Adrenal gland (tissue), 12 donors: ENCODE measurements around the gene HDAC11. TPM values are rescaled to one million over a fixed set of nuclear protein-coding genes. Genes with fewer than 3 reads are reported as not detected.

Experiments
- DNase-seq, 7 donors: peaks; one replicate each; pipeline ENCODE4 v3.0.0-alpha.2; 2019 to 2020
- H3K27ac ChIP-seq, 5 donors: fragments of 200-600 bp; sonication (generic) in 4 of 5; 1 replicate in 3 of 5; 2 replicates in 2 of 5; pipeline versions ENCODE4 v1.5.1 to v1.8.0; 2016 to 2020; ENCODE audit warnings: mild to moderate bottlenecking in 1 of 5
- H3K27me3 ChIP-seq: fragments of 200-600 bp; 2 replicates; pipeline ENCODE4 v1.8.0; 2021
- H3K36me3 ChIP-seq, 2 donors: fragments of 200-600 bp; replicated peaks in 1 of 2; 1 replicate in 1 of 2; 2 replicates in 1 of 2; pipeline versions ENCODE4 v1.5.1 to v1.8.0; 2018 to 2022
- H3K4me1 ChIP-seq, 2 donors: fragments of 200-600 bp; replicated peaks in 1 of 2; 1 replicate in 1 of 2; 2 replicates in 1 of 2; pipeline versions ENCODE4 v1.5.1 to v1.8.0; 2018 to 2021
- H3K4me3 ChIP-seq, 4 donors: fragments of 200-600 bp; sonication (generic) in 3 of 4; one replicate each; pipeline ENCODE4 v1.5.1; 2016 to 2018
- H3K9me3 ChIP-seq, 3 donors: fragments of 200-600 bp; sonication (generic) in 1 of 3; replicated peaks in 1 of 3; 1 replicate in 2 of 3; 2 replicates in 1 of 3; pipeline versions ENCODE4 v1.5.1 to v1.8.0; 2016 to 2021
- POLR2A ChIP-seq, 2 donors: fragments of 450-650 bp; IDR thresholded peaks; one replicate each; pipeline ENCODE4 v1.6.1; 2017; ENCODE audit warnings: antibody characterized with exemption in 2 of 2, mild to moderate bottlenecking in 2 of 2, moderate library complexity in 1 of 2
- WGBS, 4 donors: extraction: QIAGEN DNeasy Blood & Tissue Kit in 2 of 4; methylation state at CpG; one replicate each; pipeline versions ENCODE4 v1.1.5 to v1.1.7; 2013 to 2017; 5-methylcytosine and 5-hydroxymethylcytosine counted together
- intact Hi-C, 2 donors: fragments of 100-400 bp; cut with DNase I; formaldehyde crosslinking; loops; one replicate each; pipeline versions ENCODE4 v1.14.1 to v1.15.0; 2022 to 2023
- polyA plus RNA-seq, 3 donors: library from polyadenylated mRNA; stranded (reverse); fragments of 200-250 nt in 2 of 3; fragments of 350-450 nt in 1 of 3; fragmentation: Illumina TruSeq in 1 of 3; extraction: RNeasy Lipid Tissue Mini Kit (QIAGEN cat#74804) in 1 of 3; gene quantifications; one replicate each; pipeline ENCODE4 v1.2.3, GENCODE V29; 2013 to 2014
- total RNA-seq, 9 donors: library from RNA; depleted of rRNA in 4 of 9; stranded (reverse); fragments of >200 nt in 4 of 9; fragments of 120-200 nt in 1 of 9; fragmentation: NEBNext Ultra II Directional in 1 of 9; extraction: Animal tissue kit (Norgen Biotek cat#: 25700) in 1 of 9; gene quantifications; one replicate each; pipeline versions ENCODE4 v1.1.0 to v1.2.4, GENCODE V29; 2013 to 2023
- TF ChIP-seq, protein P1 (sequence below), 6 experiments: fragments of 450-650 bp in 4 of 6; fragments of 200-600 bp in 2 of 6; sonication (generic) in 1 of 6; IDR thresholded peaks; 1 replicate in 5 of 6; 2 replicates in 1 of 6; pipeline versions ENCODE4 v1.5.1 to v1.8.0; 2016 to 2021; ENCODE audit warnings: antibody characterized with exemption in 6 of 6, mild to moderate bottlenecking in 2 of 6, moderate library complexity in 1 of 6
- donor health status: healthy with polysubstance abuse.
- donor health status: Bipolar disorder and iron deficiency.
- donor health status: DM: yes; HTN: yes; CAD: no.
- donor health status: DM: no; HTN: no; CAD: no.
- donor health status: DM: no; HTN: no; CAD: no.
- donor health status: DM: yes; HTN: yes; CAD: no.

HDAC11 gene
- total and polyA plus RNA-seq, 12 donors = 6.9 to 58.0 (median 15.9) TPM

GRCh38 chr3:13473020-13473419 lies 7.1 kb upstream of the HDAC11 start:
- Histone ChIP-seq H3K27me3 (no peaks in the 10 kb centered on the region), H3K36me3 (no peaks in the 10 kb centered on the region), H3K27ac (no peak overlapping the region), H3K4me1 (no peaks in the 10 kb centered on the region), H3K9me3 (no peaks in the 10 kb centered on the region), H3K4me3 (no peak overlapping the region)
- no peak for DNase-seq
- intact Hi-C loops = no loop called here
- no peak for TF ChIP-seq POLR2A (IDR thresholded peaks at IDR 0.05)
- TF ChIP-seq, protein P1, sequence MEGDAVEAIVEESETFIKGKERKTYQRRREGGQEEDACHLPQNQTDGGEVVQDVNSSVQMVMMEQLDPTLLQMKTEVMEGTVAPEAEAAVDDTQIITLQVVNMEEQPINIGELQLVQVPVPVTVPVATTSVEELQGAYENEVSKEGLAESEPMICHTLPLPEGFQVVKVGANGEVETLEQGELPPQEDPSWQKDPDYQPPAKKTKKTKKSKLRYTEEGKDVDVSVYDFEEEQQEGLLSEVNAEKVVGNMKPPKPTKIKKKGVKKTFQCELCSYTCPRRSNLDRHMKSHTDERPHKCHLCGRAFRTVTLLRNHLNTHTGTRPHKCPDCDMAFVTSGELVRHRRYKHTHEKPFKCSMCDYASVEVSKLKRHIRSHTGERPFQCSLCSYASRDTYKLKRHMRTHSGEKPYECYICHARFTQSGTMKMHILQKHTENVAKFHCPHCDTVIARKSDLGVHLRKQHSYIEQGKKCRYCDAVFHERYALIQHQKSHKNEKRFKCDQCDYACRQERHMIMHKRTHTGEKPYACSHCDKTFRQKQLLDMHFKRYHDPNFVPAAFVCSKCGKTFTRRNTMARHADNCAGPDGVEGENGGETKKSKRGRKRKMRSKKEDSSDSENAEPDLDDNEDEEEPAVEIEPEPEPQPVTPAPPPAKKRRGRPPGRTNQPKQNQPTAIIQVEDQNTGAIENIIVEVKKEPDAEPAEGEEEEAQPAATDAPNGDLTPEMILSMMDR (IDR thresholded peaks at IDR 0.05) = no peak
- 93 to 97% (median 94%) methylated on average over 3 of the region's 3 CpGs for WGBS, 4 donors

GRCh38 chr3:13474021-13474420 lies 6.1 kb upstream of the HDAC11 start:
- Histone ChIP-seq H3K4me3 (no peak overlapping the region), H3K9me3 (no peaks in the 10 kb centered on the region), H3K27ac (no peak overlapping the region), H3K36me3 (no peaks in the 10 kb centered on the region), H3K4me1 (peaks cover 2% of the 10 kb centered on the region in 2 donors), H3K27me3 (no peaks in the 10 kb centered on the region)
- intact Hi-C loops = no loop called here
- no peak for DNase-seq
- TF ChIP-seq, protein P1 (IDR thresholded peaks at IDR 0.05) = no peak
- TF ChIP-seq POLR2A (IDR thresholded peaks at IDR 0.05) = no peak
- WGBS, 4 donors = 69 to 83% (median 77%) methylated on average over 12 of the region's 12 CpGs

DNA sequence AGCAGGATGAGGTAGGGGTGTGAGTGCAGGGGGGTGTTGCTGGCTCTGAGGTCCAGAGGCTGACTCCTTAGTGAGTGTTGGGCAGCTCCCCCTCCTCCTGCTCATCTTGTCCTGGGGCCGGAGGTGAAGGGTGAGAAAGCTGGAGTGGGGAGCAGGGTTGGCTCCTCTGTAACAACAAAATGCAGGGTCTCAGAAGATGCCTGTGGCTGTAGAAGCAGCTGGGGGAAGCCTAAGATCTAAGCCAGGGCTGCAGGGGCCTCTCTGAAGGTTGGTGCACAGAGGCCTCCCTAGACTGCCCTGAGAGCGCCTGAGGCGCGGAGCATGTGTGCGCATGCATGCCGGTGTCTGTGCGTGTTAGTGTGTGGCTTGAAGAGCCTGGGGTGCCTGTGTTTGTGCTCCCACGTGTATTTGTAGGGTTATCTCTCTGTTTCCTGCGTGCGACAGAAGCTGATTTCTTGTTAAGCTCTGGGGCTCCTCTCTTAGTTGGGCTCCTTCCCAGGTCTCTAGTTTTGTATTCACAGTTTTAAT lies 5.3 kb upstream of the HDAC11 start:
- intact Hi-C loops = no loop called here
- Histone ChIP-seq H3K36me3 (no peaks in the 10 kb centered on the region), H3K4me1 (peaks cover 4 to 6% of the 10 kb centered on the region in 2 donors), H3K27me3 (no peaks in the 10 kb centered on the region), H3K4me3 (no peak overlapping the region), H3K27ac (no peak overlapping the region), H3K9me3 (no peaks in the 10 kb centered on the region)
- 72 to 87% (median 85%) methylated on average over 10 of the region's 10 CpGs for WGBS, 4 donors
- no peak for TF ChIP-seq POLR2A (IDR thresholded peaks at IDR 0.05)
- TF ChIP-seq, protein P1 (IDR thresholded peaks at IDR 0.05) = no peak
- no peak for DNase-seq

GRCh38 chr3:13475871-13476590 lies 4.1 kb upstream of the HDAC11 start:
- TF ChIP-seq, protein P1 (IDR thresholded peaks at IDR 0.05) = no peak
- no peak for TF ChIP-seq POLR2A (IDR thresholded peaks at IDR 0.05)
- intact Hi-C loops = no loop called here
- H3K27ac ChIP-seq = no peak overlapping the region
- no peaks in the 10 kb centered on the region for H3K9me3 ChIP-seq
- H3K36me3 ChIP-seq = no peaks in the 10 kb centered on the region
- H3K27me3 ChIP-seq = no peaks in the 10 kb centered on the region
- no peak for DNase-seq
- peaks cover 4 to 10% of the 10 kb centered on the region in 2 donors for H3K4me1 ChIP-seq
- 48 to 69% (median 59%) methylated on average over 3 to 7 of the region's 7 CpGs for WGBS, 4 donors
- H3K4me3 ChIP-seq = no peak overlapping the region
